Measurements from ENCODE around the gene ICA1. TPM values are rescaled to one million over a fixed set of nuclear protein-coding genes. Genes with fewer than 3 reads are reported as not detected.

ICA1 gene
- total RNA-seq, 1 donor from 2014 or later = 48.8 TPM

DNA sequence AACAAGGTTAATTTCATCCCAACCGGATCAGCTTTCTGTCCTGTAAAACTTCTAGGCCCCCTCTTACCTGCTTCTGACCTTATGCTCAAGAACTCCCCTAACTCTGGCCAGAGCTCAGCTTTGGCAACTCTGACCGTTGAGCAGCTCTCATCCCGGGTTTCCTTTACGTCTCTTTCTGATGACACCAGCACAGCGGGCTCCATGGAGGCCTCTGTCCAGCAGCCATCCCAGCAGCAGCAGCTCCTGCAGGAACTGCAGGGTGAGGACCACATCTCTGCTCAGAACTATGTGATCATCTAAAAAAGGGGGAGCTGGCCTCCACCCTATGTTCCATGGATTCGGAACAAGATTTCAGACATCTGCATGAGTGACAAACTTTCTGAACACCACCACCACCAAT is 175.7 kb downstream of the ICA1 start:
- Mint-ChIP-seq H3K4me3 (ENCODE audit: low read depth) (no peak overlapping the region), H3K4me1 (ENCODE audit: low read depth) (peaks cover 5% of the 10 kb centered on the region), H3K9me3 (ENCODE audit: low read depth) (no peaks in the 10 kb centered on the region), H3K27me3 (no peaks in the 10 kb centered on the region), H3K27ac (peak overlapping the region; percentile 65), H3K36me3 (ENCODE audit: insufficient read depth) (peaks cover 13% of the 10 kb centered on the region)
- DNase-seq (ENCODE audit: low spot score, unreplicated experiment) = no peak
- TF ChIP-seq, protein P1, sequence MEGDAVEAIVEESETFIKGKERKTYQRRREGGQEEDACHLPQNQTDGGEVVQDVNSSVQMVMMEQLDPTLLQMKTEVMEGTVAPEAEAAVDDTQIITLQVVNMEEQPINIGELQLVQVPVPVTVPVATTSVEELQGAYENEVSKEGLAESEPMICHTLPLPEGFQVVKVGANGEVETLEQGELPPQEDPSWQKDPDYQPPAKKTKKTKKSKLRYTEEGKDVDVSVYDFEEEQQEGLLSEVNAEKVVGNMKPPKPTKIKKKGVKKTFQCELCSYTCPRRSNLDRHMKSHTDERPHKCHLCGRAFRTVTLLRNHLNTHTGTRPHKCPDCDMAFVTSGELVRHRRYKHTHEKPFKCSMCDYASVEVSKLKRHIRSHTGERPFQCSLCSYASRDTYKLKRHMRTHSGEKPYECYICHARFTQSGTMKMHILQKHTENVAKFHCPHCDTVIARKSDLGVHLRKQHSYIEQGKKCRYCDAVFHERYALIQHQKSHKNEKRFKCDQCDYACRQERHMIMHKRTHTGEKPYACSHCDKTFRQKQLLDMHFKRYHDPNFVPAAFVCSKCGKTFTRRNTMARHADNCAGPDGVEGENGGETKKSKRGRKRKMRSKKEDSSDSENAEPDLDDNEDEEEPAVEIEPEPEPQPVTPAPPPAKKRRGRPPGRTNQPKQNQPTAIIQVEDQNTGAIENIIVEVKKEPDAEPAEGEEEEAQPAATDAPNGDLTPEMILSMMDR (IDR thresholded peaks at IDR 0.05; ENCODE audit: unreplicated experiment) = no peak

DNA sequence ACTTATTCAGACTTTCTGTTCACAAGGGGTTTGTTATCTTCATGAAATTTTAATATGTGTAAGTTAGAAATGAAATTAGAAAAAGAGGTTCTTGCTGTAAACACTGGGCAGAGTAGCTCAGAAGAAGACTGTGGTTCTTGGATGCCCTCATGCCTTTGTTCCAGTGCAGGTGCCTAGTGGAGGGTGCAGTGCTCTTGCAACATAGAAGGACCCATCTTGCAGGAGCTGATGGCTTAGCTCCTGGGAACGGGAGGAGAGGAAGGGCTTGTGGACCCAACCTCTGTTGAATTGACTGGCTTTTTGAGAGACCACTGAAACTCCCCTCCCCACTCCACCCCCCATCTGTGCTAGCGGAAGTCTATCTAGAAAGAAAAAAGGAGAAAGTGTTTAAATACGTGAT is 176.5 kb downstream of the ICA1 start:
- Mint-ChIP-seq H3K27ac (no peak overlapping the region), H3K4me3 (ENCODE audit: low read depth) (no peak overlapping the region), H3K9me3 (ENCODE audit: low read depth) (no peaks in the 10 kb centered on the region), H3K4me1 (ENCODE audit: low read depth) (peaks cover 5% of the 10 kb centered on the region), H3K27me3 (no peaks in the 10 kb centered on the region), H3K36me3 (ENCODE audit: insufficient read depth) (peaks cover 13% of the 10 kb centered on the region)
- TF ChIP-seq, protein P1 (IDR thresholded peaks at IDR 0.05; ENCODE audit: unreplicated experiment) = no peak
- no peak for DNase-seq (ENCODE audit: low spot score, unreplicated experiment)

- Mint-ChIP-seq H3K27ac (no peak overlapping the region), H3K9me3 (ENCODE audit: low read depth) (no peaks in the 10 kb centered on the region), H3K4me3 (ENCODE audit: low read depth) (no peak overlapping the region), H3K27me3 (no peaks in the 10 kb centered on the region), H3K36me3 (ENCODE audit: insufficient read depth) (peaks cover 12% of the 10 kb centered on the region), H3K4me1 (ENCODE audit: low read depth) (peaks cover 3% of the 10 kb centered on the region)
- TF ChIP-seq, protein P1 (IDR thresholded peaks at IDR 0.05; ENCODE audit: unreplicated experiment) = no peak
- DNase-seq (ENCODE audit: low spot score, unreplicated experiment) = no peak
Observed at GRCh38 chr7:8084836-8085235, 177.1 kb downstream of the ICA1 start.

GRCh38 chr7:8082762-8083161 is 179.2 kb downstream of the ICA1 start:
- TF ChIP-seq, protein P1 (IDR thresholded peaks at IDR 0.05; ENCODE audit: unreplicated experiment) = no peak
- no peaks in the 10 kb centered on the region for H3K27me3 Mint-ChIP-seq
- no peak overlapping the region for H3K27ac Mint-ChIP-seq
- H3K36me3 Mint-ChIP-seq (ENCODE audit: insufficient read depth) = peaks cover 12% of the 10 kb centered on the region
- no peak overlapping the region for H3K4me3 Mint-ChIP-seq (ENCODE audit: low read depth)
- H3K4me1 Mint-ChIP-seq (ENCODE audit: low read depth) = peaks cover 3% of the 10 kb centered on the region
- DNase-seq (ENCODE audit: low spot score, unreplicated experiment) = no peak
- H3K9me3 Mint-ChIP-seq (ENCODE audit: low read depth) = no peaks in the 10 kb centered on the region

DNA sequence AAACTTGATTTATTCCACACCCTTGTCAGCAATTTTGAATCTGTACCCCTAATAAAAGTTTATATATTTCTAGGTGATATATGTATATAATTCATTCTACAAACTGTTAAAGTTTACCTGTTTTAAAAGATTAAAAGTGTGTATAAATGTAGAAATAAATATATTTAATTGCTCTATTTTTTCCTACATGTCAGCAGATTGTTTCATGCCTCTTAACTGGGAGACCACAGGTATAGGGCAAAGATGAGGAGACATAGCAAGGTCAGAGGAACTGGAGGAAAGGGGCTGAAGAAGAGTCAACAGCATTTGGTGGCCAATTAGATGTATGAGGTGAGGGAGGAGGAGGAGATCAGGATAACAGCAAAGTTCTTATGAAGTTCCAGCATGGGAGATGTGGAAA is 183.5 kb downstream of the ICA1 start:
- Mint-ChIP-seq H3K27me3 (no peaks in the 10 kb centered on the region), H3K9me3 (ENCODE audit: low read depth) (peaks cover 3% of the 10 kb centered on the region), H3K36me3 (ENCODE audit: insufficient read depth) (peaks cover 4% of the 10 kb centered on the region), H3K4me3 (ENCODE audit: low read depth) (no peak overlapping the region), H3K4me1 (ENCODE audit: low read depth) (no peaks in the 10 kb centered on the region), H3K27ac (peak overlapping the region; percentile 43)
- TF ChIP-seq, protein P1 (IDR thresholded peaks at IDR 0.05; ENCODE audit: unreplicated experiment) = no peak
- no peak for DNase-seq (ENCODE audit: low spot score, unreplicated experiment)
